ENCODE results near the gene ARSA.
"Not testable (repeated sequence)": the region's sequence is repeated elsewhere in the genome, so short reads cannot be mapped to it uniquely, and the experiment has no call there.

The ARSA gene

DNA sequence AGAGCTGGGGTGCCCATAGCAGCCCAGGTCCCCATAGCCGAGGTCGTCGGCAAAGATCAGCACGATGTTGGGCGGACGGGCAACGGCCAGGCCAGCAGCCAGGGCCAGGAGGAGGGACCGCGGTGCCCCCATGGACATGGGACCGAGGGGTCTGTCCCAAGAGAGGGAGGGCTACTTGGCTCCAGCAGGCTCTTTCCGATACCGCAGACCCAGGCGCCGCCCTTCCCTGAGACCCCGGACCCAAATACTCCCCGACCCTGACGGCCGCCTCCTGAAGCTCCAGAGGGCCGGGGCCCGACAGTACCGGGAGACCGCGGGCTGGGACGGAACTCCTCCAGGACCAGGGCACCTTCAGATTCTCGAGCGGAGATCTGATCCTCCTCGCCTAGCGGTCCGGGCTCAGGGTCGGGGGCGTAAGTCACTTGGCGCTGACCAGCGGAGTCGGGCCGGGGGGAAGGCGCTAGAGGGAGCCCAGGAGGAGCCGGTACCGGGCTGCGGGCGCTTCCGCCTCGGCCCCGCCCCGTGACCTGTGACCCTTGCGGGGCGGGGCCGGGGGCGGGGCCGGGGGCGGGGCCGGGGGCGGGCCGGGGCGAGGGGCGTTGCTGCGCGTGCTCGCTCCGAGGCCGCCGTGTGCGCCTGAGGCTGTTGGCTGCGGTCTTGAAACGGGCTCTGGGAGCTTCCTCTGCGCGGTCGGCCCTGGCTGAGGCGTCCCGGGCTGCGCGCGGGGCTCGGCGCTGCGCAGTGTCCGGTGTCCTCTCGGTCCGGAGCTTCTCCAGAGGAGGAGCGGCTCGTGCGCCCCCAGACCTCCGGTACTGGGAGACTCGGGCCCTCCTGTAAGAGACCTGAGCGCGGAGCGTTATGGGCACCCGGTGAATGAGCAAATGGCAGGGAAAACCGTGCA, at the start of gene ARSA:
Gene ARSA, minus strand, starts transcription at position 511 of the 901 bp plus-strand sequence. Its CDS starts 373 bp downstream, at position 138.
- DNase-seq: peak; percentile 24

DNA sequence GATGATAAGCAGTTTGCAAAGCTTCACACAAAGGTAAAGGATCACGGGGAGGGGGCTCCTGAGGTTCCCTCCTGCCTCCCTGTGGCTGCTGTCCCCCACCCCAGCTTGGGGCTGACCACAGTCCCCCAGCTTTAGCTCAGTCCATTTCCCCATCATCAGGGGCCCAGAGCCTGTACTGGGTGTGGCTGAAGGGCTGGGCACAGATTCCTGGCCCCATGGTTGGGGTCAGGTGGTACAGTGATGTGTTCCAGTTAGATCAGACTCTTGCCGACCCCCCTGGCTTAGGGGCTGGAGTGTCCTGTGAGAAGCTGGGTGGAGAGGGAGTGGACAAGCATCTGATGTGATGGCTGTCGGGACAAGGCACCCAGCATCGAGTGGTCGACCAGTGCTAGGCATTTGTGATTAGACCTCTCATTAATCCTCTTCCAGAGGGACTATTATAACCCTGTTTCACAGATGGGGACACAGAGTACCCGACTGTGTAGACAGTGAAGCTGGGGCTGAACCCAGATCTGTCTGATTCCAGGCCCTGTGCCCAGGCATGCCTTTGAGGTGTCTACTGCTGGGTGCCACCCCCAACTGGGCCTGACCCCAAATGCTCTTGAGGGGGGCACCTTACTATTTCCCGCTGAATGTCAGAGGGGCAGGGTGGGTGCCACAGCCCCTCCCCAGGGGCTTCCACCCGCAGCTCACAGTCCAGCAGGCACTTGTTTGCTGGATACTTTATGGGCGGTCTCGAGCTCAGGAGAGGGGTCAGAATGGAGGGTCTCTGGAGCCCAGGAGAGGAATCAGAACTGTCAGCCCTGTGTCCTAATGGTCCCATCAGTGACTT, 48.9 kb upstream of the ARSA start:
- DNase-seq: no peak

DNA sequence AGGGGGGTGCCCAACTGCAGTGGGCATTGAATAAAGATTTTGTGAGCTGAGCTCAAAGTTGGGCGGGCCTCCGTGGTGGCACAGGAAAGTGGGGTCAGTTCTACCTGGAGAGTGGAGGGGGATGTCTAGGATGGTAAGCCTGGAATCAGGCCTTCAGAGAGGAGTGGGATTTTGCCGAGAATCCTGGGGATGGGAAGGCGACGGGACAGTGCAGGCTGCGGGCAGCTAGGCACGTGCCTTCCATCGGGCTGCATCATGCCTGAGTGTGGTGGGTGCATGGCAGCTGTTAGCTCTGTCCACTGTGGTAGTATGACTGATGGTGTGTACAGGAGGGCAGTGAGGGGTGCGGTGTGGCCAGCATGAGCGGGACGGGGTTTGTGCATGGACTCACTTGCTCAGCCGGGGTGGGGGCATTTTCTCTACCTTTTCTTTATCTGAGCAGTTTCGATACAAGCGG, 48.3 kb upstream of the ARSA start:
- DNase-seq: no peak

DNA sequence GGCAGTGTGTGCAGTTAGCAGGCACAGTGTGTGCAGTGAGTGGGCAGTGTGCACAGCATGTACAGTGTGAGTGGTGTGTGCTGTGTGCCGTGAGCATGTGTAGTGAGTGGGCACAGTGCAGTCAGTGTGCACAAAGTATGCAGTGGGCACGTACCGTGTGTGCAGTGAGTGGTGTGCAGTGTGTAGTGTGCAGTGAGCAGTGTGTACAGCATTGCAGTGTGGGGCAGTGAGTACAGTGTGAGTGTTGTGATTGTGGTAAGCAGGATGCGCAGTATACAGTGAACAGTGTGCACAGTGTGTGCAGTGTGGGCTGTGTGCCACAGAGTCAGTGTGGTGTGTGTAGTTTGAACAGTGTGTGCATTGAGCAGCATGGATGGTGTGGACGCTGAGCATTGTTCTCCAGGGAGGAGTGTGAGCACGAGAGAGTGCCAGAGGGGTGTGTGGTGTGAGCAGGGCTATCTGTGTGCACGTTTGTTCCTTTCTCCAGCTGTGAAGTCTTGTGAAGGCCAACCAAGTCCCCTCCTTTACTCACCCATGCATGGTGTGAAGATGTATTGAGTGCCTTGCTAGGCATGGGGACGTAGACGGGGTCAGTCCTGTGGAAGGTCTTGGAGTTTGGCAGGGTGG, 47.7 kb upstream of the ARSA start:
- DNase-seq: no peak

DNA sequence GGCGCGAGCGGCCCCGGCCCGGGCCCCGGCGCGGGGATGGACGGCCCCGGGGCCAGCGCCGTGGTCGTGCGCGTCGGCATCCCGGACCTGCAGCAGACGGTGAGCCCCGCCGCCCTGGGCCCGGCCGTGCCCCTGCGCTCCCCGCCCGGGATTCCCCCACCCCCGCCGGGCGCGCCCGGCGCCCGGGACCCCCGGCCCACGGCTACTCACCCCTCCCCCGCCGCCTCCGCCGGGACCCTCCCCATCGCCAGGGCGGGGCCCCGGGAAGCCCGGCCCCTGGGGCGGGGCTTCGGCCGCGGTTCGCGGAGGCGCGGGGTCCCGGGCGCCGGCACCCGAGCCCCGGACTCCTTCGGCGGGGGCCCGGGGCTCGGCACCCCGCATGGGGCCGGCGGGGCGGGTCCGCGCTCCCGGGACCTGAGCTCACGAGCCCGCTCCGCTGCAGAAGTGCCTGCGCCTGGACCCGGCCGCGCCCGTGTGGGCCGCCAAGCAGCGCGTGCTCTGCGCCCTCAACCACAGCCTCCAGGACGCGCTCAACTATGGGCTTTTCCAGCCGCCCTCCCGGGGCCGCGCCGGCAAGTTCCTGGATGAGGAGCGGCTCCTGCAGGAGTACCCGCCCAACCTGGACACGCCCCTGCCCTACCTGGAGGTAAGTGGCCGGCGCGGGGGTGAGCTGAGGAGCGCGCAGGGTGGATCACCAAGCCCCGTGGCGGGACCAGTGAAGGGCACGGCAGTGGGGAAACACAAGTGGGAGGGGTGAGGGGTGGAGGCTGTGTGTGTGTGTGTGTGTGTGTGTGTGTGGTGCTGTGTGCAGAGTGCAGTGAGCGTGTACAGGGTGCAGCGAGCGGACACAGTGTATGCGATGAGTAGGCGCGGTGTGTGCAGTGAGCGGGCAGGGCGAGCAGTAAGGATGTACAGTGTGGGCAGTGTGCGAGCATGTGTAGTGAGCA, 46.9 kb upstream of the ARSA start:
- DNase-seq: no peak

DNA sequence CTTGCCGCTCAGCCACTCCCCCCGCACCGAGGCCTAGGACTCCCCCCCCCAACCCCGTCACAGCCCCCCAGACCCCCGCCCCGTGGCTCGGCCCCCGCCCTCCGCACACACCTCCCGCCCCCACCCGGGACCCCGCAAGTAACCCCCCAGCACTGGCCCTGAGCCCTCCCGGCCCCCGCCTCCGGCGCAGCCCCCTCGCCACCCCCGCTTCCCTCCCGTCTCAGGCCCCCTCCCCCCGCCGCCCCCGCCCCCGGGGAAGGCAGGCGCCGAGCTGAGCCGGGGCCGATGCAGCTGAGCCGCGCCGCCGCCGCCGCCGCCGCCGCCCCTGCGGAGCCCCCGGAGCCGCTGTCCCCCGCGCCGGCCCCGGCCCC, 46.2 kb upstream of the ARSA start:
- no peak for DNase-seq

DNA sequence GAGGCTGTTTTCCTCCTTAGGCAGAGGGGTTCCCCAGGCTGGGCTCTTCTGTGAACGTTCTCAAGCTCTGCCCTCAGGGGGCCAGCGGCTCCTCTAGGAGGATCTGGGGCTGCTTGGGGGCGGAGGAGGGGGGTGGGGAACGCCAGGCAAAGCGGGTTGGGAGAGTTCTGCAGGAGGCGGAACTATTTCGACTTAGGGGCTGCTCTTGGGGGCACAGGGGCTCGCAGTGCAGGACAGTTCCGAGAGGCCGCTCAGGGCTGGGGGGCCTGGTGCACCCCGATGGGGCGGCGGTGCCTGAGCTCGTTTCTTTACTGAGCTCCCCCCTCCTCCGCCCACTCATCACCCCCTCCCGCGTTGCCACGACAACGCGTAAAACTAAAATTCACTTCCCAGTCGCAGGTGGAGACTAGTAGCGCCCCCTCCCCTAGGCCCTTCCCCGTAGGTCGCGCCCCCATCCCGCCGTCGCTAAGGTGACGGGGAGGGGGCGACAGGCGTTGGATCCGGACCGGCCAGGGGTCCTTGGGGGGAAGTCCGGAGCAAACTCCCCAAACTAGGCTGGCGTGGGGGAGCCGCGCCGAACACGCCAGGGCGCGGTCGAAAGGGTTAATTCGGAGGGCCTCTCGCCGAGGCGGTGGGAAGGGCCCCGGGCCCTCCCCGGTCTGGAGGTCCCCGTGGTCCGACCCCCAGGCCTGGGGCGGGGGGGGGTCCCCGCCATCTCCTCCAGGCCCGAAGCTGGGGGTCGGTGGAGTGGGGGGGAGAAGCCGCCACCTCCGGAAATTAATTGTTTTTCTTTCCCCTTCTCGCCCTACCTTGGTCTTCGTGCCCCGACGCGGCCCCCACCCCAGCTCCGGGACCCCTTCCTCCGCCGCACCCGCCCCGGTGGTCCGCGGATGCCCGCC, 45.5 kb upstream of the ARSA start:
- DNase-seq: no peak

DNA sequence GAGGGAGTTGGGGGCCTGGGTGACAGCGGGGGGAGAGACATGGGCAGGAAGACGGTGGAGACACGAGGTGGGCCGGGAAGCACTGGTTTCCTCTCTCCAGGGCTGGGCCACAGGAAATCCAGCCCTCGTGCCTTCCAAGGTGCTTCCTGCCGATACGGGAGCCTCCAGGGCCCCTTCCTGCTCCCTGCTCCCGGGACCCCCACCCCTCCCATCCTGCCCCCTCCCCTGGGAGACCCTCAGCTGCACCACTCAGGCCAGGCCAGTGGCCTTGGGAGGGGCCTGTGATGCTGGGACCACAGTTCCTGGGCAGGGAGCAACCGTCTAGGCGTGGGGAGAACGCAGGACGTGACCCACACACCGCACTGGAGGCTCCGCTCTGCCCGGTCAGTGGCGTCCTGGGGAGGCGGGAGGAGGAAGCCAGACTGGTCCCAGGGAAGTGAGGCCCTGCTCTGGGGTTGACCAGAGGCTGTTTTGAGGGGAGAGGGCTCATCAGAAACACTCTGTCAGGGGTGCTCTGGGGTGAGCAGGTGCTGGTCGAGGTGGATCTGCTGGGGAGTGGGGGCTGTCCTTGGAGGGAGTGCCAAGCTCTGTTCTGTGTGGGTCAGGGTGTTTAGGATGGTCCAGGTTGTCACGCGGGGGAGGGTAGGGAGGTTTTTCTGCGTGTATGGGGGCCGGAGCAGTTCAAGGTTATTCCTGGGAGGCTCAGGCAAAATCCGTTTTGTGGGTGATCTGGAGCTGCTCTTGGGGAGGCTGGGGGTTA, 44.7 kb upstream of the ARSA start, which contains the start of gene SHANK3:
Gene SHANK3, plus strand, starts transcription at position 353 of the 760 bp plus-strand sequence.
- DNase-seq: no peak

DNA sequence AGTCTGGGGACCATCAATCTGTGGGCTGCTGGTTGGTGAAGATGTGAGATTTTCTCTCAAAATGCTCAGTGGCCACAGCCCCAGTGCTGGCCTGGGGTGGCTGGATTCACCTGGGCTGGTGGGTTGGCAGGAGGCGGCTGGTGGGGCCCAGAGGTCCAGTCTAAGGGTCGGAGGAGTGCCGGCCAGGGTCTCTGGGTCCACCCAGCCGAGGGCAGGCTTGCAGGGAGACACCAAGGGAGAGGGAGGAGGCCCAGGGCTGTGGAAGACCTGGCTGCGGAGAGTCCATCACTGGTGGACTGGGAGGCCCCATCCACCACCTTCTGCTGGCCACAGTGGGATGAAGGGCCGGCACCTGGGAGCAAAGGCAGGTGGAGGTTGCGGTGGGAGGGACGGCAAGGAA, 44.1 kb upstream of the ARSA start:
- no peak for DNase-seq

DNA sequence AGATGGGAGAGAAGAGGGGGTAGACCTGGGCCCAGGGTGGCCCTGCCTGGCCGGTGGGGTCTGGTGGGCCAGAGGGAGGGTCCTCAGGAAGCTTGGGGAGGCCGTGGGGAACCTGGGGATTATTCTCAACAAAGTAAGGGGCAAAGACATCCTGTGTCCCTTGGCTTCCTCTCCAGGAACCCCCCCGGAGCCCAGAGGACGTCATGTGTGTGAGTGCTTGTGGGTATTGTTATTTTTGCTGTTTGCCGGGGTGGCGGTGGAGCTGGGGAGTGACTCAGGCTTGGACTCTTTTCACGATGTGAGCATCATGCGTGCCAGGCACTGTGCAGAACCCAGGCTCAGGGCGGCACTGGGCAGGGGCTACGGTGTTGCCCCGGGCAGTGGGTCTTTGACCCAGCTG, 43.7 kb upstream of the ARSA start:
- DNase-seq: no peak

DNA sequence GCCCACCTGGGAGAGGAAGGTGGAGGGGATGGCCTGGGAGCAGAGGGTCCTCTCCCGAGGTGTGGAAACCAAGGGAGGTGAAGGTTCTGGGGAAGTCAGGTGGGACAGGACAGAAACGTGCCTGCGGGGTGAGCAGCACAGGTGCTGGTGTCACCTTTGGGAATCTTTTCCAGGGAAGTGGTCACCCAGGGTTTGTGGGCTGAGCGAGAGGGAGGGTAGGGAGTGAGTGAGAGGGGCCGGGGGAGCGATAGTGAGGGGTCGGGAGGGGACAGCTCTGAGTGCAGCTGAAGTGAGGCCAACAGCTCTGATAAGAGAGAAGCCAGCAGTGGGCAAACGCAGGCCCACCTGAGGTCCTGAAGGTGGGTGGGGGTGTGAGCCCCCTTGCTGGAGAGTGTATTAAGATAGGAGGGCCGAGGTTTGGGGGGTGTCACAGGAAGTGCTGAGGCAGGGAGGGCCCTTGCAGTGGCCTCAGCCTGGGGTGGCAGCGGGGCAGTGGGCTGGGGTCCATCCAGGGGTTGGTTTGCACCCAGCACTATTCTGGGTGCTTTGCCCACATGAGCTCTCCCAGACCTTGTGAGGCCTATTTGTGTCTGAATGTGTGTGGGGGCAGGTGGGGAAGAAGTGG, 43.1 kb upstream of the ARSA start:
- no peak for DNase-seq

DNA sequence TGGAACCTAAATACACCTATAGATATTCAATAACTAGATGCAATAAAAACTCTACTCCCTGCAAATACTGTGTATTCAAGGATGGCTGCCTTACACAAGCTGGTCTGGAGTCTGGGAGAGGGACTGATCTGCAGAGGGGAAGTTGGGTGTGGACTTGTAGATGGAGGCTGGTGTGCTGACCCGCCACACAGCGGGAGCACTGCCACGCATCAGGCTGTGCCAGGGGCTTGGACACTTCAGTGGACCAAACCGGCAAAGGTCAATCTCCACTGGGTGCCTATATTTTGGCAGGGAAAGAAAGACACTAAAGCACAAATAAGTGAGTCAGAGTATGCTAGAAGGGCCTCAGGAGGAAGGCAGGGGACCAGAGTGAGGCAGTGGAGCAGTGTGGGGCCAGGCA, 42.6 kb upstream of the ARSA start:
- no peak for DNase-seq

DNA sequence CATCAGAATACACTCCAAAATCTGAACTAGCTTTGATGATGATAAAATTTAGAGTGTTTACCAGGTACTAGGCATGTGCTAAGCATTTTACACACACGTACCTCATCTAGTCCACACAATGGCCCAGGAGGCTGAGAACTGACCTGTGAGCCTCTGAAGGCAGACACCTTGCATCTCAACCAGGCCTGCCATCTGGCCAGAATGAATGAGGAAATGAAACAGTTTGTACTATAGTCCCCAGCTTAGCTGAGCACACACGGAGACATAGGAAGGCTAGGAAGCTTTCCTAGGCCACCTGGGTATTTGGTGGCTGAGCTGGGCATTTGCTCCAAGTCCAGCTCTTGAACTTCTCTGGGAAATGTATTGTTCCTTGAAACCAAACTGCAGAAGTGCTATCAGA, 37.8 kb upstream of the ARSA start:
- DNase-seq: no peak

DNA sequence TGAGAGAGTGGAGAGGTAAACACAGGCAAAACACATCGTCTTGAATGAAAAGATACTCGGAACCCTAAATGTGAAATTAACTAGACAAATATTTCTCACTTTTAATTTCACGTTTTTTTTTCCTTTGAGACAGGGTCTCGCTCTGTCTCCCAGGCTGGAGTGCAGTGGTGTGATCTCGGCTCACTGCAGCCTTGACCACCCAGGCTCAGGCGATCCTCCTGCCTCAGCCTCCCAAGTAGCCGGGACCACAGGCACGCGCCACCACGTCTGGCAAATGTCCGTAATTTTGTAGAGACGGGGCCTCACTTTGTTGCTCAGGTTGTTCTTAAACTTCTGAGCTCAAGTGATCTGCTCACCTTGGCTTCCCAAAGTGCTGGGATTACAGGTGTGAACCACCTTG, 37.3 kb upstream of the ARSA start:
- DNase-seq: no peak

DNA sequence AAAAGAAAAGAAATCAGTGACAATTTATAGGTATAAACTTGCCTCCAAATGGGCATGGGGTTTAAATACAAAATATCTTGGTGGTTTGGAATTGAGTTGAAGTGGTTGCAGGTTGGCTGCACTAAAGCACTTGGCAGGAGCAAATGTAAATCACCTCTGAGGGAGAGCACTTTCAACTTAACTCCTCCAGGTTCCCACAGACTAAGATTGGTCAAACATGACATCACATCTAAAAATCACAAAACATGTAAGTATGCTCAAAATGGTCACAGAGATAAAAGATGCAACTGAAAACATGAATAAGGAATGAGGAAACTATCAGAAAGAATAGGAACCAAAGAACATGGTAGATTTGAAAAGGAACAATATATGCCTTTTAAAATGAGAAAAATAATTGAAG, 32.4 kb upstream of the ARSA start:
- no peak for DNase-seq

DNA sequence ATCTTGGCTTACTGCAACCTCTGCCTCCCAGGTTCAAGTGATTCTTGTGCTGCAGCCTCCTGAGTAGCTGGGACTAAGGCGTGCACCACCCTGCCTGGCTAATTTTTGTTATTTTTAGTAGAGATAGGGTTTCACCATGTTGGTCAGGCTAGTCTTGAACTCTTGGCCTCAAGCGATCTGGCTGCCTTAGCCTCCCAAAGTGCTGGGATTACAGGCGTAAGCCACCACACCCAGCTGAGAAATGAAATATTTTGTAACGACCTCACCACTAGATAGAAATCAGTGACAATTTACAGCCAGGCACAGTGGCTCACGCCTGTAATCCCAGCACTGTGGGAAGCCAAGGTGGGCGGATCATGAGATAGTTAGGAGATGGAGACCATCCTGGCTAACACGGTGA, 31.8 kb upstream of the ARSA start:
- not testable (repeated sequence) for DNase-seq

DNA sequence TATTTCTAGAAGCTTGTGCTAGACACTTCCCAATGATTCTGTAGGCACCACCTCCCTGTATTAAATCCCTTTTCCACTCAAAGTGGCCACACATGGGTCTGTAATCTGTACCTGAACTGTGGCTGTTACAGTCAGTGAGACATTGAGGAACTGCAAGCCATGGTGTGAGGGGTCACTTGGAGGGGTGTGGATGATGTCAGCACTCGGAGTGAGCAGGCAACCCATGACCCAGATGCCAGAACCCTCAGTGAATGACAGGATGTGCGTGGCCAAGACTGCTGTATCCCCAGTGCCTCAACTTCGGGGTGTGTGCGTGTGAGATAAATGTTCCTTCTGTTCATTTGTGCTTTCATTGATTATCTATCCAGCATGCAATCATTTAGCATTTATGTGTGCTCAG, 30.0 kb upstream of the ARSA start:
- no peak for DNase-seq

DNA sequence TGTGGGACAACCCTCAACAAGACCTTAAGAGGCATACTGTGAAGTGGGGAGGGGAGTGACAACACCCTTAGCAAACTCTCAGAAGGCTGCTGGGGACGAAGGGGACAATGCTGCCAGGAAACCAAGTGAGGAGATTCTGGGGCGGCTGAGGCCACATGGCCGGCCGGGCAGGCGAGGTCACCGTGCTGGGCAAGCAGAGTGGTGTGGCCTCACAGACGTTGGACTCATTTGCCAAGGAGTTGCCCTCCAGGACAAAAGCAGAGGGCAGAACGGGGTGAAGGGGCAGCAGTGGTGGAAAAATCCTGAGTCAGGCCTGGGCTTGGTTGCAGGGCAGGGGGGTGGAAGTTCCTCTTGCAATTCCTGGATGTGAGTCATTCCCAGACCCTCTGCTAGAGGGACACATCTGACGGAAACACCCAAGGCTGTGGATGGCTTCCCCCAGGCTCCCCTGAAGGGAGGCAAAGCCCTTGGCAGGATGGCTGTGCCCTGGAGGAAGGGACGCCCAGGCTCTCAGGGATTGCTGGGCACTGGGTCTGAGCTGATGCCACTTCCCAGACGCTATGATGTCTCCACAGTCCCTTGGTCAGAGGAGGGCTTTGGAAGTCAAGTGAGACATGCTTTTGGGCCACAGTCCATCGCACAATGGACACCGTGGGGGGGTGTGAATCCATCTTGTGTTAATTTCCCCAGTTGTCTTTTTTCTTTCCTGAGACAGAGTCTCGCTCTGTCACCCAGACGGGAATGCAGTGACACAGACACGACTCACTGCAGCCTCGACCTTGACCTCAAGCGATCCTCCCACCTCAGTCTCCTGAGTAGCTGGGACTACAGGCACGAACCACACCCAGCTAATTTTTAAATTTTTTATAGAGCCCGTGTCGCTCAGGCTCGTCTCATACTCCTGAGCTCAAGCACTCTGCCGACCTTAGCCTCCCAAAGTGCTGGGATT, 28.4 kb upstream of the ARSA start:
- no peak for DNase-seq

DNA sequence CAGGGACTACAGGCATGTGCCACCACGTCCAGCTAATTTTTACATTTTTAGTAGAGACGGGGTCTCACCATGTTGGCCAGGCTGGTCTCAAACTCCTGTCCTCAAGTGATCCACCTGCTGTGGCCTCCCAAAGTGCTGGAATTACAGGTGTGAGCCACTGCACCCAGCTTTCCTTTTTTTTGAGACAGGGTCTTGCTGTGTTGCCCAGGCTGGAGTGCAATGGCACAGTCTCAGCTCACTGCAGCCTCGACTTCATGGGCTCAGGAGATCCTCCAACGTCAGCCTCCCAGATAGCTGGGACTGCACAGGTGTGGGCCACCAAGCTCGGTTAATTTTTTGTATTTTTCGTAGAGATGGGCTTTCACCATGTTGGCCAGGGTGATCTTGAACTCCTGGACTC, 26.7 kb upstream of the ARSA start:
- DNase-seq: not testable (repeated sequence)

All from DMS 273 treated with DMSO at 0.1 percent for 48 hours (cell line).